ENCODE data around the gene PTPRE. TPM values are rescaled to one million over a fixed set of nuclear protein-coding genes. Genes with fewer than 3 reads are reported as not detected.

The PTPRE gene
- total and polyA plus RNA-seq, 2 of the 4 experiments (the other 2 are of a cell fraction) = 0.34 to 0.54 TPM

- no peak overlapping the region for H3K9ac ChIP-seq (ENCODE audit: low read depth, low read length)
- no peaks in the 10 kb centered on the region for H4K20me1 ChIP-seq (ENCODE audit: insufficient read depth, low read length)
- no peak overlapping the region for H2BK15ac ChIP-seq (ENCODE audit: low read depth, low read length)
- no CpG with 5 or more reads among the region's 4 CpGs for WGBS, 2 experiments (ENCODE audit: extremely low coverage in 2 of 2, insufficient read length in 1 of 2)
- no TSS peak for BruUV-seq (replicated peaks)
- ATAC-seq (ENCODE audit: low read depth) = no peak
- H3K4me3 ChIP-seq (ENCODE audit: insufficient read depth, low read depth, low read length) = no peak overlapping the region
- H3K56ac ChIP-seq (ENCODE audit: extremely low read depth, insufficient read depth, low read length) = no peak overlapping the region
- H3K4ac ChIP-seq (ENCODE audit: low read depth, low read length) = no peak overlapping the region
- intact Hi-C loops (cut with micrococcal nuclease) = no loop called here
- no peak overlapping the region for H2AFZ ChIP-seq (replicated peaks; ENCODE audit: low read length, poor library complexity)
- dilution Hi-C loops (cut with HindIII; ENCODE audit: low sequenced_read_pairs, unreplicated experiment) = no loop called here
- H3K27me3 ChIP-seq (ENCODE audit: control insufficient read depth, insufficient read depth, low read length) = no peaks in the 10 kb centered on the region
- no peak for DNase-seq
- no peak overlapping the region for H3K27ac ChIP-seq (ENCODE audit: insufficient read depth, low read length)
- no peak overlapping the region for H4K91ac ChIP-seq (ENCODE audit: insufficient read depth, low read depth, low read length)
- ChIA-PET POLR2A (ENCODE audit: unreplicated experiment) (no interaction called here), CTCF (interaction anchor here (0.6 to 1.5 kb wide), 4 partner anchors 8 to 27 kb away, joined by 3 to 6 read pairs (median 4); no protein-coding TSS in a partner anchor)
- no peaks in the 10 kb centered on the region for H3K9me3 ChIP-seq (ENCODE audit: control insufficient read depth, insufficient read depth, low read length)
- H3K4me1 ChIP-seq (ENCODE audit: control insufficient read depth, insufficient read depth, low read length) = no peaks in the 10 kb centered on the region
- H3K18ac ChIP-seq (ENCODE audit: low read depth, low read length) = no peak overlapping the region
- peaks cover 16% of the 10 kb centered on the region for H3K36me3 ChIP-seq (ENCODE audit: control insufficient read depth, insufficient read depth, low read length)
- no peak overlapping the region for H3K23ac ChIP-seq (ENCODE audit: low read depth, low read length)
- H3K79me1 ChIP-seq (ENCODE audit: low read depth in 1 of 2, low read length in 2 of 2) = peaks cover 25 to 30% of the 10 kb centered on the region in 2 experiments
- 0 out of 2 replicates have a peak, but pooled peaks cover 2% of the 10 kb centered on the region for H3K9me1 ChIP-seq (ENCODE audit: insufficient read depth, low read length)
- H4K8ac ChIP-seq (ENCODE audit: low read depth in 2 of 2, low read length in 2 of 2) = no peak overlapping the region
- no peak overlapping the region for H3K4me2 ChIP-seq (ENCODE audit: low read depth, low read length)
- no peak overlapping the region for H3K14ac ChIP-seq (replicated peaks; ENCODE audit: low read depth, low read length)
- no peak overlapping the region for H2BK20ac ChIP-seq (ENCODE audit: low read depth, low read length)
- no peak overlapping the region for H2BK5ac ChIP-seq (ENCODE audit: low read depth, low read length, poor library complexity, severe bottlenecking)
- no peak overlapping the region for H4K5ac ChIP-seq (ENCODE audit: low read depth, low read length)
- H2AK5ac ChIP-seq (ENCODE audit: low read depth, low read length) = no peak overlapping the region
- no peak overlapping the region for H2BK120ac ChIP-seq (ENCODE audit: low read depth, low read length)
- H2AK9ac ChIP-seq (replicated peaks; ENCODE audit: low read depth, low read length, poor library complexity) = no peak overlapping the region
- TF ChIP-seq RAD21 (IDR thresholded peaks at IDR 0.05; ENCODE audit: low read length) = no peak
- TF ChIP-seq RCOR1 (IDR thresholded peaks at IDR 0.05; ENCODE audit: insufficient replicate concordance, low read length) = no peak
- TF ChIP-seq NFE2L2 (IDR thresholded peaks at IDR 0.05; ENCODE audit: low read depth, low read length) = no peak
- in situ Hi-C loops (cut with MboI; ENCODE audit: low sequenced_read_pairs) = no loop called here
Observed at GRCh38 chr10:128116187-128116586, 209.3 kb downstream of the PTPRE start.
